Measurements from ENCODE around the gene SMIM3. TPM values are rescaled to one million over a fixed set of nuclear protein-coding genes. Genes with fewer than 3 reads are reported as not detected.
"Not testable (repeated sequence)": the region's sequence is repeated elsewhere in the genome, so short reads cannot be mapped to it uniquely, and the experiment has no call there.

SMIM3 gene
- total RNA-seq, 1 experiment from 2014 or later: 14.5 TPM

GRCh38 chr5:150791536-150791935 lies 13.0 kb downstream of the SMIM3 start:
- intact Hi-C loops (cut with micrococcal nuclease; ENCODE audit: unreplicated experiment): no loop called here
- Histone ChIP-seq H3K4me3 (ENCODE audit: low read depth, low read length, poor library complexity, severe bottlenecking) (no peak overlapping the region), H3K27me3 (replicated peaks; ENCODE audit: insufficient read depth, low read depth, low read length, poor library complexity) (no peaks in the 10 kb centered on the region), H3K27ac (ENCODE audit: low read depth, low read length, poor library complexity, severe bottlenecking) (no peak overlapping the region), H3K4me1 (ENCODE audit: insufficient read depth, low read length, poor library complexity, severe bottlenecking) (peaks cover 32% of the 10 kb centered on the region), H3K9me3 (ENCODE audit: low read depth, low read length, poor library complexity, severe bottlenecking) (no peaks in the 10 kb centered on the region), H3K36me3 (ENCODE audit: insufficient read depth, low read length, poor library complexity, severe bottlenecking) (no peaks in the 10 kb centered on the region)
- ChIA-PET CTCF (no interaction called here), POLR2A (ENCODE audit: low non-redundant PET) (no interaction called here)
- DNase-seq (ENCODE audit: low spot score): no peak
- TF ChIP-seq EZH2 (IDR thresholded peaks at IDR 0.05; ENCODE audit: borderline replicate concordance, low read depth, low read length, poor library complexity, severe bottlenecking): no peak
- TF ChIP-seq, protein P1, sequence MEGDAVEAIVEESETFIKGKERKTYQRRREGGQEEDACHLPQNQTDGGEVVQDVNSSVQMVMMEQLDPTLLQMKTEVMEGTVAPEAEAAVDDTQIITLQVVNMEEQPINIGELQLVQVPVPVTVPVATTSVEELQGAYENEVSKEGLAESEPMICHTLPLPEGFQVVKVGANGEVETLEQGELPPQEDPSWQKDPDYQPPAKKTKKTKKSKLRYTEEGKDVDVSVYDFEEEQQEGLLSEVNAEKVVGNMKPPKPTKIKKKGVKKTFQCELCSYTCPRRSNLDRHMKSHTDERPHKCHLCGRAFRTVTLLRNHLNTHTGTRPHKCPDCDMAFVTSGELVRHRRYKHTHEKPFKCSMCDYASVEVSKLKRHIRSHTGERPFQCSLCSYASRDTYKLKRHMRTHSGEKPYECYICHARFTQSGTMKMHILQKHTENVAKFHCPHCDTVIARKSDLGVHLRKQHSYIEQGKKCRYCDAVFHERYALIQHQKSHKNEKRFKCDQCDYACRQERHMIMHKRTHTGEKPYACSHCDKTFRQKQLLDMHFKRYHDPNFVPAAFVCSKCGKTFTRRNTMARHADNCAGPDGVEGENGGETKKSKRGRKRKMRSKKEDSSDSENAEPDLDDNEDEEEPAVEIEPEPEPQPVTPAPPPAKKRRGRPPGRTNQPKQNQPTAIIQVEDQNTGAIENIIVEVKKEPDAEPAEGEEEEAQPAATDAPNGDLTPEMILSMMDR (conservative IDR thresholded peaks at IDR 0.05; ENCODE audit: low read depth, low read length): no peak
- no TSS peak for BruUV-seq (replicated peaks)

DNA sequence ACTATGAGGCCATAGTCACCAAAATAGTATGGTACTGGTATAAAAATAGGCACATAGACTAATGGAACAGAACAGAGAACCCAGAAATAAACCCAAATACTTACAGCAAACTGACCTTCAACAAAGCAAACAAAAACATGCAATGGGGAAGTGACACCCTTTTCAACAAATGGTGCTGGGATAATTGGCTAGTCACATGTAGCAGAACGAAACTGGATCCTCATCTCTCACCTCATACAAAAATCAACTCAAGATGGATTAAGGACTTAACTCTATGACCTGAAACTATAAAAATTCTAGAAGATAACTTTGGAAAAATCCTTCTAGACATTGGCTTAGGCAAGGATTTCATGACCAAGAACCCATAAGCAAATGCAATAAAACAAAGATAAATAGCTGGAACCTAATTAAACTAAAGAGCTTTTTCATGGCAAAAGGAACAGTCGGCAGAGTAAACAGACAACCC lies 14.9 kb downstream of the SMIM3 start:
- peaks cover 27% of the 10 kb centered on the region for H3K4me1 ChIP-seq (ENCODE audit: insufficient read depth, low read length, poor library complexity, severe bottlenecking)
- BruUV-seq (replicated peaks); intact Hi-C loops (cut with micrococcal nuclease; ENCODE audit: unreplicated experiment); H3K27me3 ChIP-seq (replicated peaks; ENCODE audit: insufficient read depth, low read depth, low read length, poor library complexity); H3K36me3 ChIP-seq (ENCODE audit: insufficient read depth, low read length, poor library complexity, severe bottlenecking); DNase-seq (ENCODE audit: low spot score); CTCF ChIA-PET; POLR2A ChIA-PET (ENCODE audit: low non-redundant PET); H3K9me3 ChIP-seq (ENCODE audit: low read depth, low read length, poor library complexity, severe bottlenecking); H3K27ac ChIP-seq (ENCODE audit: low read depth, low read length, poor library complexity, severe bottlenecking); H3K4me3 ChIP-seq (ENCODE audit: low read depth, low read length, poor library complexity, severe bottlenecking): not testable (repeated sequence)

GRCh38 chr5:150794927-150795326 lies 16.4 kb downstream of the SMIM3 start:
- intact Hi-C loops (cut with micrococcal nuclease; ENCODE audit: unreplicated experiment): no loop called here
- H3K27me3 ChIP-seq (replicated peaks; ENCODE audit: insufficient read depth, low read depth, low read length, poor library complexity): no peaks in the 10 kb centered on the region
- H3K36me3 ChIP-seq (ENCODE audit: insufficient read depth, low read length, poor library complexity, severe bottlenecking): no peaks in the 10 kb centered on the region
- no TSS peak for BruUV-seq (replicated peaks)
- H3K4me3 ChIP-seq (ENCODE audit: low read depth, low read length, poor library complexity, severe bottlenecking): no peak overlapping the region
- no peaks in the 10 kb centered on the region for H3K9me3 ChIP-seq (ENCODE audit: low read depth, low read length, poor library complexity, severe bottlenecking)
- no peak for DNase-seq (ENCODE audit: low spot score)
- CTCF ChIA-PET: no interaction called here
- H3K4me1 ChIP-seq (ENCODE audit: insufficient read depth, low read length, poor library complexity, severe bottlenecking): peaks cover 17% of the 10 kb centered on the region
- TF ChIP-seq EZH2 (IDR thresholded peaks at IDR 0.05; ENCODE audit: borderline replicate concordance, low read depth, low read length, poor library complexity, severe bottlenecking): no peak
- TF ChIP-seq, protein P1 (conservative IDR thresholded peaks at IDR 0.05; ENCODE audit: low read depth, low read length): no peak
- H3K27ac ChIP-seq (ENCODE audit: low read depth, low read length, poor library complexity, severe bottlenecking): no peak overlapping the region
- POLR2A ChIA-PET (ENCODE audit: low non-redundant PET): no interaction called here

- CTCF ChIA-PET: no interaction called here
- Histone ChIP-seq H3K27ac (ENCODE audit: low read depth, low read length, poor library complexity, severe bottlenecking) (no peak overlapping the region), H3K27me3 (replicated peaks; ENCODE audit: insufficient read depth, low read depth, low read length, poor library complexity) (no peaks in the 10 kb centered on the region), H3K4me1 (ENCODE audit: insufficient read depth, low read length, poor library complexity, severe bottlenecking) (no peaks in the 10 kb centered on the region), H3K4me3 (ENCODE audit: low read depth, low read length, poor library complexity, severe bottlenecking) (no peak overlapping the region), H3K36me3 (ENCODE audit: insufficient read depth, low read length, poor library complexity, severe bottlenecking) (no peaks in the 10 kb centered on the region), H3K9me3 (ENCODE audit: low read depth, low read length, poor library complexity, severe bottlenecking) (no peaks in the 10 kb centered on the region)
- POLR2A ChIA-PET (ENCODE audit: low non-redundant PET): no interaction called here
- intact Hi-C loops (cut with micrococcal nuclease; ENCODE audit: unreplicated experiment): no loop called here
- TF ChIP-seq, protein P1 (conservative IDR thresholded peaks at IDR 0.05; ENCODE audit: low read depth, low read length): no peak
- no peak for TF ChIP-seq EZH2 (IDR thresholded peaks at IDR 0.05; ENCODE audit: borderline replicate concordance, low read depth, low read length, poor library complexity, severe bottlenecking)
- BruUV-seq (replicated peaks): no TSS peak
- DNase-seq (ENCODE audit: low spot score): no peak
These were observed 18.8 kb downstream of the SMIM3 start for GRCh38 chr5:150797384-150797783.
